HepG2 (cell line): ENCODE data around the gene FCER1G. TPM values are rescaled to one million over a fixed set of nuclear protein-coding genes. Genes with fewer than 3 reads are reported as not detected.
A peak's percentile ranks its signal among the peaks of the same experiment; 100 is the strongest.

ENCODE experiments used
- ATAC-seq: fragments of 200-7000 bp; cut with Tn5 transposase; 3 replicates; pipeline ENCODE4 v1.9.1; 2020; ENCODE audit warnings: mild to moderate bottlenecking, moderate library complexity
- BruUV-seq: library from RNA; stranded (reverse); fragments of 400-500 nt; replicated peaks from 2 replicates; lab custom pipeline; 2021; lab: Mats Ljungman, UMichigan
- CTCF ChIA-PET: fragments of 300-600 bp; formaldehyde crosslinking; extraction: SDS; loops from one replicate; lab custom pipeline; 2021; ENCODE audit warnings: low total read pairs, inconsistent platforms, low intra/inter-chr PET ratio; lab: Yijun Ruan, JAX
- POLR2A ChIA-PET: fragments of 350-600 bp; sonication (Branson Sonifier 250); formaldehyde crosslinking; loops from one replicate; lab custom pipeline; 2020; ENCODE audit warnings: antibody characterized with exemption, inconsistent platforms; lab: Yijun Ruan, JAX
- DNase-seq: peaks from one replicate; pipeline ENCODE4 v3.0.0-alpha.2; 2015; ENCODE audit warnings: low spot score
- FAIRE-seq: peaks from 3 replicates; lab custom pipeline; 2011; peaks lifted over from hg19 to GRCh38; lab: Jason Lieb, UNC
- H2AFZ ChIP-seq: one replicate; pipeline ENCODE4 v1.6.1; 2011; ENCODE audit warnings: low read length, inconsistent platforms
- H3K27ac ChIP-seq: fragments of 300-600 bp; 3 replicates; pipeline ENCODE4 v1.8.0; 2011; ENCODE audit warnings: mixed run types, mild to moderate bottlenecking, mixed read lengths, low read length, inconsistent platforms; ENCODE audit not compliant: insufficient read depth; ENCODE audit errors: extremely low read length
- H3K27me3 ChIP-seq, 2 experiments: fragments of 200-600 bp in 1 of 2; 2 replicates in 1 of 2; 3 replicates in 1 of 2; pipeline versions ENCODE4 v1.6.0 to v1.8.0; 2011; ENCODE audit warnings: low read length in 2 of 2, mild to moderate bottlenecking in 2 of 2, moderate library complexity in 2 of 2, inconsistent platforms in 1 of 2; ENCODE audit not compliant: insufficient read depth in 2 of 2, control insufficient read depth in 1 of 2
- H3K36me3 ChIP-seq, 2 experiments: fragments of 200-600 bp in 1 of 2; replicated peaks in 1 of 2; 2 replicates in 1 of 2; 3 replicates in 1 of 2; pipeline versions ENCODE4 v1.5.1 to v1.8.0; 2011; ENCODE audit warnings: low read length in 2 of 2, inconsistent platforms in 1 of 2; ENCODE audit not compliant: insufficient read depth in 2 of 2, control insufficient read depth in 1 of 2
- H3K4me1 ChIP-seq: 2 replicates; pipeline ENCODE4 v1.5.1; 2012; ENCODE audit warnings: low read length, inconsistent platforms; ENCODE audit not compliant: insufficient read depth
- H3K4me2 ChIP-seq: 2 replicates; pipeline ENCODE4 v1.6.0; 2011; ENCODE audit warnings: low read depth, low read length, inconsistent platforms
- H3K4me3 ChIP-seq, 3 experiments: fragments of 200-600 bp in 1 of 3; sonication (generic), shearing (Covaris generic) in 1 of 3; replicated peaks in 1 of 3; 2 replicates each; pipeline ENCODE4 v1.5.1; 2011 to 2016; ENCODE audit warnings: low read length in 3 of 3, inconsistent platforms in 2 of 3, low read depth in 2 of 3, mild to moderate bottlenecking in 2 of 3, control low read depth in 1 of 3, mixed read lengths in 1 of 3; ENCODE audit not compliant: insufficient read depth in 1 of 3
- H3K79me2 ChIP-seq: one replicate; pipeline ENCODE4 v1.6.1; 2011; ENCODE audit warnings: low read length, inconsistent platforms; ENCODE audit not compliant: insufficient read depth
- H3K9ac ChIP-seq: 2 replicates; pipeline ENCODE4 v1.6.0; 2011; ENCODE audit warnings: mild to moderate bottlenecking, low read depth, low read length, inconsistent platforms; ENCODE audit not compliant: insufficient read depth
- H3K9me3 ChIP-seq: 2 replicates; pipeline ENCODE4 v1.5.1; 2012; ENCODE audit warnings: mild to moderate bottlenecking, low read length
- H4K20me1 ChIP-seq: 2 replicates; pipeline ENCODE4 v1.6.0; 2011; ENCODE audit warnings: inconsistent platforms, mild to moderate bottlenecking, low read length, moderate library complexity; ENCODE audit not compliant: insufficient read depth
- AGO1 ChIP-seq: fragments of 200-400 bp; formaldehyde crosslinking; IDR thresholded peaks from 2 replicates; pipeline ENCODE4 v1.6.1; 2017; ENCODE audit warnings: mild to moderate bottlenecking, low read depth, low read length, moderate library complexity; ENCODE audit not compliant: poor library complexity, severe bottlenecking
- ATF7 ChIP-seq, 2 experiments: fragments of 450-650 bp in 1 of 2; sonication (generic) in 1 of 2; formaldehyde crosslinking in 1 of 2; IDR thresholded peaks; 2 replicates each; pipeline versions ENCODE4 v1.4.0 to v1.6.1; 2016 to 2020; ENCODE audit warnings: antibody characterized with exemption in 1 of 2, mild to moderate bottlenecking in 1 of 2, missing genetic modification reagents in 1 of 2
- BRD4 ChIP-seq: sonication (generic); formaldehyde crosslinking; IDR thresholded peaks from 2 replicates; pipeline ENCODE4 v1.4.0; 2020; ENCODE audit warnings: missing genetic modification reagents
- CCAR2 ChIP-seq: fragments of 200-400 bp; formaldehyde crosslinking; optimal IDR thresholded peaks from 2 replicates; pipeline ENCODE3; 2018; ENCODE audit warnings: low read depth, mild to moderate bottlenecking, low read length, moderate library complexity
- CREB1 ChIP-seq, 2 experiments: fragments of 450-650 bp in 1 of 2; IDR thresholded peaks; 2 replicates each; pipeline ENCODE4 v1.6.1; 2016 to 2017; ENCODE audit warnings: control low read depth in 1 of 2, mild to moderate bottlenecking in 1 of 2, missing compliant biosample characterization in 1 of 2, missing genetic modification characterization in 1 of 2
- EED ChIP-seq: sonication (generic); formaldehyde crosslinking; IDR thresholded peaks from 2 replicates; pipeline ENCODE4 v1.5.0; 2020; ENCODE audit warnings: mild to moderate bottlenecking, missing genetic modification reagents
- HHEX ChIP-seq: IDR thresholded peaks from 2 replicates; pipeline ENCODE4 v1.6.1; 2016; ENCODE audit warnings: control low read depth
- HOXA7 ChIP-seq: sonication (generic); formaldehyde crosslinking; IDR thresholded peaks from 2 replicates; pipeline ENCODE4 v1.8.1; 2022; ENCODE audit warnings: mild to moderate bottlenecking, missing genetic modification reagents, moderate library complexity
- MED13 ChIP-seq: sonication (generic); formaldehyde crosslinking; IDR thresholded peaks from 2 replicates; pipeline ENCODE4 v1.5.0; 2020; ENCODE audit warnings: missing genetic modification reagents
- SNRNP70 ChIP-seq: fragments of 200-400 bp; formaldehyde crosslinking; IDR thresholded peaks from 2 replicates; pipeline ENCODE4 v1.6.1; 2017; ENCODE audit warnings: mild to moderate bottlenecking, low read depth, low read length, moderate library complexity
- SOX6 ChIP-seq, 2 experiments: fragments of 450-650 bp in 1 of 2; sonication (generic) in 1 of 2; formaldehyde crosslinking in 1 of 2; IDR thresholded peaks; 2 replicates each; pipeline versions ENCODE4 v1.4.0 to v1.6.1; 2017 to 2020; ENCODE audit warnings: antibody characterized with exemption in 1 of 2, mild to moderate bottlenecking in 1 of 2, missing genetic modification reagents in 1 of 2
- ZNF124 ChIP-seq: sonication (generic); formaldehyde crosslinking; IDR thresholded peaks from 2 replicates; pipeline ENCODE4 v1.4.0; 2020; ENCODE audit warnings: missing genetic modification reagents
- ZNF205 ChIP-seq: IDR thresholded peaks from 2 replicates; pipeline ENCODE4 v1.6.1; 2018; ENCODE audit warnings: missing biosample characterization, missing genetic modification reagents
- ZNF451 ChIP-seq: sonication (generic); formaldehyde crosslinking; IDR thresholded peaks from 2 replicates; pipeline ENCODE4 v1.5.0; 2020; ENCODE audit warnings: mild to moderate bottlenecking, missing genetic modification reagents
- ZNF512 ChIP-seq: sonication (generic); formaldehyde crosslinking; IDR thresholded peaks from 2 replicates; pipeline ENCODE4 v1.4.0; 2020; ENCODE audit warnings: mild to moderate bottlenecking, missing genetic modification reagents
- ZNF772 ChIP-seq: sonication (generic); formaldehyde crosslinking; IDR thresholded peaks from 2 replicates; pipeline ENCODE4 v1.5.0; 2020; ENCODE audit warnings: mild to moderate bottlenecking, missing genetic modification reagents
- ZNF776 ChIP-seq: sonication (generic); formaldehyde crosslinking; IDR thresholded peaks from 2 replicates; pipeline ENCODE4 v1.4.0; 2020; ENCODE audit warnings: mild to moderate bottlenecking, missing genetic modification reagents
- WGBS: methylation state at CpG from one replicate; pipeline ENCODE4 v1.1.6; 2017; ENCODE audit warnings: low lambda C conversion rate; 5-methylcytosine and 5-hydroxymethylcytosine counted together
- in situ Hi-C: cut with HindIII; loops from 2 replicates; pipeline ENCODE4 v1.10.0; 2017; ENCODE audit warnings: low pct_unique_long_range_greater_than_20kb; ENCODE audit not compliant: extremely low pct_ligation_motif_present
- intact Hi-C: fragments of 100-400 bp; cut with micrococcal nuclease; formaldehyde crosslinking; loops from one replicate; pipeline ENCODE4 v1.10.0; 2022; ENCODE audit not compliant: unreplicated experiment
- polyA plus RNA-seq, 8 experiments: library from polyadenylated mRNA; depleted of rRNA in 3 of 8; stranded (reverse) in 7 of 8; unstranded in 1 of 8; fragments of >200 nt; fragmentation: Illumina TruSeq in 4 of 8; extraction: Trizol in 4 of 8; gene quantifications; 2 replicates each; pipeline versions ENCODE4 v1.2.1 to v1.2.3, GENCODE V29; 2011 to 2016; ENCODE audit warnings: low read depth in 4 of 8, missing spikeins in 1 of 8, mixed read lengths in 1 of 8; ENCODE audit not compliant: insufficient read depth in 1 of 8
- total RNA-seq, 5 experiments: library from RNA; depleted of rRNA; stranded (reverse); fragments of >200 nt; fragmentation: Illumina TruSeq; extraction: Trizol; gene quantifications; 2 replicates each; pipeline ENCODE4 v1.2.3, GENCODE V29; 2016; ENCODE audit warnings: low read depth in 1 of 5
- TF ChIP-seq, protein P1 (sequence below): sonication (generic); formaldehyde crosslinking; IDR thresholded peaks from 2 replicates; pipeline ENCODE4 v1.5.0; 2020; ENCODE audit warnings: missing genetic modification reagents

FCER1G gene
- total and polyA plus RNA-seq, 2 of the 13 experiments (the other 11 are each of a cell fraction or from before 2014, with no cell fraction given), result 1.3 to 6.4 TPM

- TF ChIP-seq ZNF512 (CRISPR knock-in tag), result no peak
- TF ChIP-seq, all 625 proteins: peak for 0
These were observed 18.0 kb downstream of the FCER1G start (continued) for GRCh38 chr1:161233102-161233501.

DNA sequence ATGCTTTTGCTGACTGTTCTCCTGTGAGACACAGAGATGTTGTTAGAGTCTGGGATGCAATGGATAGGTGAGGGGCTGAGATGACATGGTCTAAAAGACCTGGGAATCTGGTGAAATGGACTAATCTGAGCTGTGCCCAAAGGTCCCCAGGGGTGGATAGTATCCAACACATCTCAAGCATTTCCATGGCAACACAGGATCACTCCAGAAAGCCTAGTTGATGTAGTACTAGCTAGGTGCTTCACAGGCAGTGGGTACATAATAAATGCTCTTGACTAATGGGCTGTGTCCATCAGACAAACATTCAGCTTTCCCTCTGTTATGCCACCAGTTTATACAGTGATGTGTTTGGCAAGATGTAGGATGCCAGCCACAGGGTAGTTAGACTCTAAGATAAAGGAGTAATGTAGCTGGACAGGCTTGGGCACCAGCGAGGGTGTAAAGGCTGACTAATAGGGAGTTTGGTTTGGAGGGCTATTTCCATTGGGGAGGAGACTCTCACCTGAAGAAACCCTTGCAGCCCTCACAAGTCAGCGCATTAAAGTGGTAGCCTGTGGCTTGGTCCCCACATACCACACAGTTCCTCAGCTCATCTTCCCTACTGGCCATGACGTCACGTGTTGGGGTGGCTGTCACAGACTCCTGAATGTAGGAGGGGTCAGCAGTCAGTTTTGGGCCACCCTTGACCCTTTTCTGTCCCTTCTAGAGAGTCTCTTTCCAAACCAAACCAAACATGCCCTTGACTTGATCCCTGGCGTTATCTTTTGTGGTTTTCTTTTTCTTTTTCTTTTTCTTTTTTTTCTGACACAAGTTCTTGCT is 21.1 kb downstream of the FCER1G start:
- H3K4me2 ChIP-seq, result no peak overlapping the region
- H3K27me3 ChIP-seq, result peaks cover 0 to 3% of the 10 kb centered on the region in 2 experiments; a peak in 1 of 5 replicates
- no TSS peak for BruUV-seq
- TF ChIP-seq HHEX (CRISPR knock-in tag) (no peak), ZNF124 (CRISPR knock-in tag) (no peak), ZNF776 (CRISPR knock-in tag) (no peak), EED (no peak), ZNF772 (no peak), SNRNP70 (no peak), MED13 (CRISPR knock-in tag) (no peak), ATF7 (IDR thresholded peaks at IDR 0.05) (peak; percentile 76), ATF7 (CRISPR knock-in tag; IDR thresholded peaks at IDR 0.05) (no peak), ZNF205 (no peak), CCAR2 (no peak), HOXA7 (CRISPR knock-in tag) (no peak), AGO1 (no peak), CREB1 (IDR thresholded peaks at IDR 0.05) (peak; percentile 94), CREB1 (CRISPR knock-in tag; IDR thresholded peaks at IDR 0.05) (no peak), ZNF451 (CRISPR knock-in tag) (no peak), SOX6 (IDR thresholded peaks at IDR 0.05) (no peak), SOX6 (CRISPR knock-in tag; IDR thresholded peaks at IDR 0.05) (no peak), BRD4 (CRISPR knock-in tag) (no peak)
- TF ChIP-seq, protein P1, sequence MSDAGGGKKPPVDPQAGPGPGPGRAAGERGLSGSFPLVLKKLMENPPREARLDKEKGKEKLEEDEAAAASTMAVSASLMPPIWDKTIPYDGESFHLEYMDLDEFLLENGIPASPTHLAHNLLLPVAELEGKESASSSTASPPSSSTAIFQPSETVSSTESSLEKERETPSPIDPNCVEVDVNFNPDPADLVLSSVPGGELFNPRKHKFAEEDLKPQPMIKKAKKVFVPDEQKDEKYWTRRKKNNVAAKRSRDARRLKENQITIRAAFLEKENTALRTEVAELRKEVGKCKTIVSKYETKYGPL (CRISPR knock-in tag), result no peak
- POLR2A ChIA-PET, result interaction anchor here (1.2 to 4.2 kb wide), 2 partner anchors 12 to 18 kb away, joined by 3 to 52 read pairs; partner anchors contain the start of genes APOA2 and TOMM40L
- intact Hi-C loops, result no loop called here
- FAIRE-seq (no peak), ATAC-seq (no peak; the same call in 2 of the 3 replicates), DNase-seq (no peak)
- H4K20me1 ChIP-seq, result no peaks in the 10 kb centered on the region
- no peak overlapping the region for H3K9ac ChIP-seq
- no peak overlapping the region for H2AFZ ChIP-seq
- no peaks in the 10 kb centered on the region for H3K9me3 ChIP-seq
- H3K4me1 ChIP-seq, result peaks cover 42% of the 10 kb centered on the region
- 76% methylated on average over 3 of the region's 5 CpGs for WGBS
- in situ Hi-C loops, result no loop called here
- H3K36me3 ChIP-seq, result 0 out of 5 replicates have a peak, but pooled peaks cover 0 to under 1% of the 10 kb centered on the region in 2 experiments
- H3K4me3 ChIP-seq, result no peak overlapping the region
- no peak overlapping the region for H3K27ac ChIP-seq
- no peaks in the 10 kb centered on the region for H3K79me2 ChIP-seq
- CTCF ChIA-PET, result no interaction called here
